PC-3 (cell line): ENCODE results near the gene SPATA16. TPM values are rescaled to one million over a fixed set of nuclear protein-coding genes. Genes with fewer than 3 reads are reported as not detected.
A peak's percentile ranks its signal among the peaks of the same experiment; 100 is the strongest.

Source experiments
- ATAC-seq: fragments of 200-7000 bp; cut with Tn5 transposase; 2 replicates; pipeline ENCODE4 v1.9.1; 2020; ENCODE audit warnings: mild to moderate bottlenecking, moderate library complexity
- BruUV-seq: library from RNA; stranded (reverse); fragments of 400-500 nt; replicated peaks from 2 replicates; lab custom pipeline; 2021; lab: Mats Ljungman, UMichigan
- CTCF ChIA-PET: fragments of 300-600 bp; sonication (Branson Sonifier 250); formaldehyde crosslinking; loops from one replicate; lab custom pipeline; 2022; ENCODE audit warnings: antibody characterized with exemption; lab: Charles Lee
- POLR2A ChIA-PET: fragments of 300-600 bp; sonication (Branson Sonifier 250); formaldehyde crosslinking; loops from one replicate; lab custom pipeline; 2022; ENCODE audit warnings: antibody characterized with exemption; ENCODE audit not compliant: unreplicated experiment; lab: Charles Lee
- DNase-seq: peaks from one replicate; pipeline ENCODE4 v3.0.0-alpha.2; 2015
- H2AFZ ChIP-seq: fragments of 300-600 bp; sonication (generic); 2 replicates; pipeline ENCODE4 v1.6.0; 2016; ENCODE audit warnings: antibody characterized with exemption, low read length
- H3F3A ChIP-seq: fragments of 300-600 bp; sonication (generic); one replicate; pipeline ENCODE4 v1.6.0; 2017; ENCODE audit warnings: antibody characterized with exemption, low read length, control low read depth, mild to moderate bottlenecking; ENCODE audit not compliant: unreplicated experiment
- H3K27ac ChIP-seq: fragments of 300-600 bp; sonication (generic); 2 replicates; pipeline ENCODE4 v1.5.1; 2016; ENCODE audit warnings: mild to moderate bottlenecking, low read length
- H3K27me3 ChIP-seq: fragments of 300-600 bp; sonication (generic); 2 replicates; pipeline ENCODE4 v1.6.1; 2016; ENCODE audit warnings: low read length, mixed read lengths
- H3K36me3 ChIP-seq: fragments of 300-600 bp; sonication (generic); 2 replicates; pipeline ENCODE4 v1.6.1; 2016; ENCODE audit warnings: low read depth, mixed run types, low read length, mixed read lengths
- H3K4me1 ChIP-seq: fragments of 300-600 bp; sonication (generic); 2 replicates; pipeline ENCODE4 v1.5.1; 2016; ENCODE audit warnings: low read length; ENCODE audit not compliant: insufficient read depth
- H3K4me2 ChIP-seq: fragments of 300-600 bp; sonication (generic); 2 replicates; pipeline ENCODE4 v1.6.0; 2016; ENCODE audit warnings: low read length
- H3K4me3 ChIP-seq: fragments of 300-600 bp; sonication (generic); 2 replicates; pipeline ENCODE4 v1.5.1; 2016; ENCODE audit warnings: mild to moderate bottlenecking, low read length, mixed read lengths
- H3K79me2 ChIP-seq: fragments of 300-600 bp; sonication (generic); 2 replicates; pipeline ENCODE4 v1.6.1; 2017; ENCODE audit warnings: low read length, mixed read lengths
- H3K9ac ChIP-seq: fragments of 300-600 bp; sonication (generic); 2 replicates; pipeline ENCODE4 v1.6.0; 2016; ENCODE audit warnings: mild to moderate bottlenecking, low read length
- H3K9me2 ChIP-seq: fragments of 300-600 bp; sonication (generic); replicated peaks from 2 replicates; pipeline ENCODE4 v1.6.1; 2016; ENCODE audit warnings: mixed run types, low read length, mixed read lengths
- H3K9me3 ChIP-seq: fragments of 300-600 bp; sonication (generic); 2 replicates; pipeline ENCODE4 v1.6.1; 2016; ENCODE audit warnings: low read length, mixed read lengths
- H4K20me1 ChIP-seq: fragments of 300-600 bp; sonication (generic); 2 replicates; pipeline ENCODE4 v1.6.1; 2016; ENCODE audit warnings: low read length, mixed read lengths
- CTCF ChIP-seq: fragments of 300-600 bp; sonication (generic); conservative IDR thresholded peaks from 2 replicates; pipeline ENCODE4 v1.5.1; 2017; ENCODE audit warnings: antibody characterized with exemption, low read depth, mild to moderate bottlenecking, low read length
- EZH2 ChIP-seq: fragments of 300-600 bp; sonication (generic); IDR thresholded peaks from one replicate; pipeline ENCODE4 v1.6.1; 2017; ENCODE audit warnings: antibody characterized with exemption, mild to moderate bottlenecking, low read length; ENCODE audit not compliant: unreplicated experiment
- EZH2phosphoT487 ChIP-seq: fragments of 300-600 bp; sonication (generic); IDR thresholded peaks from 2 replicates; pipeline ENCODE4 v1.6.1; 2018; ENCODE audit warnings: mild to moderate bottlenecking, antibody characterized with exemption, low read length, borderline replicate concordance
- intact Hi-C: fragments of 100-400 bp; cut with micrococcal nuclease; formaldehyde crosslinking; loops from 2 replicates; pipeline ENCODE4 v1.9.0; 2023
- total RNA-seq: library from RNA; depleted of rRNA; stranded (reverse); fragments of >200 nt; gene quantifications from 2 replicates; pipeline ENCODE4 v1.2.3, GENCODE V29; 2014

The SPATA16 gene
- total RNA-seq, 1 experiment from 2014 or later: not detected

- ATAC-seq (no peak), DNase-seq (no peak)
- Histone ChIP-seq H3K4me2 (no peak overlapping the region), H3K4me3 (no peak overlapping the region), H3K36me3 (no peaks in the 10 kb centered on the region), H3F3A (no peaks in the 10 kb centered on the region), H3K9me3 (no peaks in the 10 kb centered on the region), H2AFZ (no peak overlapping the region), H3K4me1 (no peaks in the 10 kb centered on the region), H3K27me3 (peaks cover 27% of the 10 kb centered on the region; the same call in 1 of the 2 replicates), H4K20me1 (no peaks in the 10 kb centered on the region), H3K9me2 (no peaks in the 10 kb centered on the region), H3K9ac (no peak overlapping the region), H3K27ac (no peak overlapping the region), H3K79me2 (no peaks in the 10 kb centered on the region)
- POLR2A ChIA-PET: no interaction called here
- intact Hi-C loops: no loop called here
- TF ChIP-seq EZH2 (no peak), EZH2phosphoT487 (no peak), CTCF (no peak)
- no TSS peak for BruUV-seq
- CTCF ChIA-PET: no interaction called here
These were observed 221.7 kb downstream of the SPATA16 start for GRCh38 chr3:172919297-172919683.

GRCh38 chr3:172918568-172919296, 222.3 kb downstream of the SPATA16 start:
- Histone ChIP-seq H3K9me3 (no peaks in the 10 kb centered on the region), H3K9me2 (no peaks in the 10 kb centered on the region), H3K79me2 (no peaks in the 10 kb centered on the region), H3K4me3 (no peak overlapping the region), H3K4me2 (no peak overlapping the region), H3F3A (no peaks in the 10 kb centered on the region), H4K20me1 (no peaks in the 10 kb centered on the region), H3K4me1 (no peaks in the 10 kb centered on the region), H3K9ac (no peak overlapping the region), H3K36me3 (no peaks in the 10 kb centered on the region), H3K27me3 (peaks cover 27% of the 10 kb centered on the region; the same call in 1 of the 2 replicates), H3K27ac (no peak overlapping the region), H2AFZ (no peak overlapping the region)
- ChIA-PET CTCF (no interaction called here), POLR2A (no interaction called here)
- TF ChIP-seq EZH2 (no peak), EZH2phosphoT487 (no peak), CTCF (no peak)
- intact Hi-C loops: no loop called here
- DNase-seq (no peak), ATAC-seq (no peak)
- no TSS peak for BruUV-seq

GRCh38 chr3:172918165-172918564, 222.9 kb downstream of the SPATA16 start:
- H2AFZ ChIP-seq: no peak overlapping the region
- no peaks in the 10 kb centered on the region for H4K20me1 ChIP-seq
- TF ChIP-seq CTCF (no peak), EZH2phosphoT487 (no peak), EZH2 (no peak)
- peak; percentile 70 for ATAC-seq
- no peaks in the 10 kb centered on the region for H3K79me2 ChIP-seq
- no peaks in the 10 kb centered on the region for H3K9me3 ChIP-seq
- CTCF ChIA-PET: no interaction called here
- no TSS peak for BruUV-seq
- no peaks in the 10 kb centered on the region for H3F3A ChIP-seq
- H3K4me2 ChIP-seq: no peak overlapping the region
- no peaks in the 10 kb centered on the region for H3K4me1 ChIP-seq
- DNase-seq: peak; percentile 10
- H3K27me3 ChIP-seq: peaks cover 27% of the 10 kb centered on the region; the same call in 1 of the 2 replicates
- POLR2A ChIA-PET: no interaction called here
- intact Hi-C loops: no loop called here
- H3K36me3 ChIP-seq: no peaks in the 10 kb centered on the region
- H3K4me3 ChIP-seq: no peak overlapping the region
- H3K9me2 ChIP-seq: no peaks in the 10 kb centered on the region
- no peak overlapping the region for H3K27ac ChIP-seq
- H3K9ac ChIP-seq: no peak overlapping the region
